ENCODE results near the gene KLF5.

The KLF5 gene

GRCh38 chr13:73082895-73083294 is 24.1 kb downstream of the KLF5 start:
- TF ChIP-seq GFI1B (tag by site-specific recombination; IDR thresholded peaks at IDR 0.05) (no peak), ZNF292 (tag by site-specific recombination; IDR thresholded peaks at IDR 0.05; ENCODE audit: borderline replicate concordance, low read depth) (no peak), ZNF133 (tag by site-specific recombination; IDR thresholded peaks at IDR 0.05) (no peak), ZNF701 (tag by site-specific recombination; IDR thresholded peaks at IDR 0.05) (no peak), ZNF311 (tag by site-specific recombination; IDR thresholded peaks at IDR 0.05; ENCODE audit: borderline replicate concordance) (no peak), ZNF48 (tag by site-specific recombination; IDR thresholded peaks at IDR 0.05) (no peak), SCRT1 (tag by site-specific recombination; IDR thresholded peaks at IDR 0.05; ENCODE audit: borderline replicate concordance) (no peak), KLF17 (tag by site-specific recombination; IDR thresholded peaks at IDR 0.05) (no peak), ZNF138 (tag by site-specific recombination; IDR thresholded peaks at IDR 0.05; ENCODE audit: borderline replicate concordance) (no peak), ZNF473 (tag by site-specific recombination; IDR thresholded peaks at IDR 0.05) (no peak), ZBTB1 (tag by site-specific recombination; IDR thresholded peaks at IDR 0.05) (no peak), ZNF433 (tag by site-specific recombination; IDR thresholded peaks at IDR 0.05; ENCODE audit: low read depth) (no peak), ZFP69B (tag by site-specific recombination; IDR thresholded peaks at IDR 0.05) (no peak), ZNF324 (tag by site-specific recombination; IDR thresholded peaks at IDR 0.05) (no peak), YY2 (tag by site-specific recombination; IDR thresholded peaks at IDR 0.05) (no peak), ZNF555 (tag by site-specific recombination; conservative IDR thresholded peaks at IDR 0.05) (no peak), ZNF146 (tag by site-specific recombination; IDR thresholded peaks at IDR 0.05) (no peak)
- TF ChIP-seq, protein P1, sequence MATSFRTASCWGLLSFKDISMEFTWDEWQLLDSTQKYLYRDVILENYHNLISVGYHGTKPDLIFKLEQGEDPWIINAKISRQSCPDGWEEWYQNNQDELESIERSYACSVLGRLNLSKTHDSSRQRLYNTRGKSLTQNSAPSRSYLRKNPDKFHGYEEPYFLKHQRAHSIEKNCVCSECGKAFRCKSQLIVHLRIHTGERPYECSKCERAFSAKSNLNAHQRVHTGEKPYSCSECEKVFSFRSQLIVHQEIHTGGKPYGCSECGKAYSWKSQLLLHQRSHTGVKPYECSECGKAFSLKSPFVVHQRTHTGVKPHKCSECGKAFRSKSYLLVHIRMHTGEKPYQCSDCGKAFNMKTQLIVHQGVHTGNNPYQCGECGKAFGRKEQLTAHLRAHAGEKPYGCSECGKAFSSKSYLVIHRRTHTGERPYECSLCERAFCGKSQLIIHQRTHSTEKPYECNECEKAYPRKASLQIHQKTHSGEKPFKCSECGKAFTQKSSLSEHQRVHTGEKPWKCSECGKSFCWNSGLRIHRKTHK (tag by site-specific recombination; IDR thresholded peaks at IDR 0.05): no peak
- TF ChIP-seq, protein P2, sequence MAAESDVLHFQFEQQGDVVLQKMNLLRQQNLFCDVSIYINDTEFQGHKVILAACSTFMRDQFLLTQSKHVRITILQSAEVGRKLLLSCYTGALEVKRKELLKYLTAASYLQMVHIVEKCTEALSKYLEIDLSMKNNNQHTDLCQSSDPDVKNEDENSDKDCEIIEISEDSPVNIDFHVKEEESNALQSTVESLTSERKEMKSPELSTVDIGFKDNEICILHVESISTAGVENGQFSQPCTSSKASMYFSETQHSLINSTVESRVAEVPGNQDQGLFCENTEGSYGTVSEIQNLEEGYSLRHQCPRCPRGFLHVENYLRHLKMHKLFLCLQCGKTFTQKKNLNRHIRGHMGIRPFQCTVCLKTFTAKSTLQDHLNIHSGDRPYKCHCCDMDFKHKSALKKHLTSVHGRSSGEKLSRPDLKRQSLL (tag by site-specific recombination; IDR thresholded peaks at IDR 0.05): no peak
- no peak overlapping the region for H3K27ac ChIP-seq (ENCODE audit: extremely low read depth, low read depth, low read length)
- H3K9me3 ChIP-seq (ENCODE audit: control insufficient read depth, insufficient read depth, low read depth, low read length): no peaks in the 10 kb centered on the region
- POLR2A ChIA-PET: interaction anchor here (1.5 kb wide), 1 partner anchor 23 kb away, joined by 4 read pairs; no protein-coding TSS in a partner anchor
- no peaks in the 10 kb centered on the region for H3K36me3 ChIP-seq (ENCODE audit: control insufficient read depth in 2 of 2, insufficient read depth in 1 of 2, low read length in 2 of 2)
- no peak overlapping the region for H3K4me3 ChIP-seq (ENCODE audit: low read depth, low read length)
- CTCF ChIA-PET: interaction anchor here (0.7 to 1.2 kb wide), 2 partner anchors 11 to 79 kb away, joined by 3 to 6 read pairs; no protein-coding TSS in a partner anchor
- H3K4me1 ChIP-seq (ENCODE audit: control insufficient read depth, insufficient read depth, low read length): no peaks in the 10 kb centered on the region

GRCh38 chr13:73088332-73088935 is 29.6 kb downstream of the KLF5 start:
- POLR2A ChIA-PET: no interaction called here
- Histone ChIP-seq H3K36me3 (ENCODE audit: control insufficient read depth in 2 of 2, insufficient read depth in 1 of 2, low read length in 2 of 2) (no peaks in the 10 kb centered on the region), H3K27ac (ENCODE audit: extremely low read depth, low read depth, low read length) (no peak overlapping the region), H3K4me3 (ENCODE audit: low read depth, low read length) (no peak overlapping the region), H3K4me1 (ENCODE audit: control insufficient read depth, insufficient read depth, low read length) (no peaks in the 10 kb centered on the region), H3K9me3 (ENCODE audit: control insufficient read depth, insufficient read depth, low read depth, low read length) (no peaks in the 10 kb centered on the region)
- no peak for TF ChIP-seq ZNF169 (tag by site-specific recombination; IDR thresholded peaks at IDR 0.05)
- peak; percentile 94 for TF ChIP-seq SETDB1 (IDR thresholded peaks at IDR 0.05; ENCODE audit: insufficient read length, low read length)
- peak; percentile 62; the same call in 1 of the 2 replicates for TF ChIP-seq TRIM28 (IDR thresholded peaks at IDR 0.05; ENCODE audit: borderline replicate concordance, low read length)
- CTCF ChIA-PET: no interaction called here
